RPMI8226 (cell line): ENCODE data around the gene ZBTB7C.

Source experiments
- DNase-seq: peaks from one replicate; pipeline ENCODE4 v3.0.0-alpha.2; 2015

ZBTB7C gene

DNA sequence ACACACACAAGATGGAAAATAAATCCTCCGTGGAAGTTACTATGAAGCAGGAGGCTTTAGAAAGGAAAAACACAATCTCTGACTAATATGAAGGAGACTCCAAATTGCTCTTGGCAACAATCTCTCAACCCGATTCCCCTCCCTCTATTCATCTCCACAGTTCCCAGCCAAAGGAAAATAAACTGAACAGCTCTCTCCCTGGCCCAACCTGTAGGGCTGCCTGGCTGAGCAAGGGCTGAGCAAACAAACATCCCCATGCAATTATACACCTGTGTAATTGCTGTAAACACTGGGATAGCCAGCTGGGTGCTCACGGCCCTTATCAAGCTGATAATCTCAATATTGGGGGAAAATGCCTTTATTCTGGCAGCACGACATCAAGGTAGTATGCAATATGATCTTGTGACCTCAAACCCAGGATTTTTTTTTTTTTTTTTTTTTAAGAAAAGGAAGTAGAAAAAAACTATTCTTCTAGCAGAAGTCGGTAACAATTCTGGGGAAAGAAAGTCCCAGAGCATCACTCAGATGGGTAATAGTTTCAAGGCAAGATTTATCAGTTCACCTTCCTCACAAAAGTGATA, 275.4 kb downstream of the ZBTB7C start:
- no peak for DNase-seq

DNA sequence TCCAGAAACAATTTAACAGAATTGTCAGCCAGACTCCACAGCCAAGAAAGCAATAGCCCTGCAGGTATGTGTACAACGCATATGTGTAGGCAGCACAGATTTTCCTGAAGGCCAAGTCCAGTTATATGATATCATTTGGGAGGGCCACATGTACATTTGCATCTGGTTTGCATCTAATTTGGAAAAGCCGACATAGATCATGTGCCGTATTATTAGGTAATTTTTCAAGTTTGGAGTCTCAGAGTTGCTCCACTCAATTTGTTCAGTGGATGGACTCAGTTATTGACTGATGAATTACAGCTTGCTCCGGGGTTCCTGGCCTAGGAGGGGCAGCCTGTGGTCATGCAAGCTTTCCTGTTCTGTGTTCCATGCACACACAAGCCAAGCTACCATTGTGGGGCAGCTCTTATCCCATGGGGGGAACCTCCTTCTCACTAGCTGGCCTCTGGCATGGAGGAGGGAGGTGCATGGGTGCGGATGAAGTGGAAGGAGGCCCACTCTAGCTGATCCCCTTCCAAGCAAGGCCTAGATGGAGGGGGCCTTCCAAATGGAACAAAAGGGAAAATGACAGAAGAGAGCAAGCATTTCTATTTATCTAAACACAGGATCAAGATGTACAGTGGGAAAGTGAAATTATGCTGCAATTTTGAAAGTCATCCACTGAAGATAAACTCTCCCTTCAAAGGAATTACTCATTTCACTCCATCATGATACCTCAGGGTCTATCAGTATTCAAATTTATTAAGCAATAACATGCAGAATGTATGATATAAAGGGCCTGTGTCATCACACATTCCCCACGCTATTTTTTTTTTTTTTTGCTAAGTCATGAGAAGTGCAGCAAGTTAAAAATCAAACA, 276.2 kb downstream of the ZBTB7C start:
- no peak for DNase-seq

DNA sequence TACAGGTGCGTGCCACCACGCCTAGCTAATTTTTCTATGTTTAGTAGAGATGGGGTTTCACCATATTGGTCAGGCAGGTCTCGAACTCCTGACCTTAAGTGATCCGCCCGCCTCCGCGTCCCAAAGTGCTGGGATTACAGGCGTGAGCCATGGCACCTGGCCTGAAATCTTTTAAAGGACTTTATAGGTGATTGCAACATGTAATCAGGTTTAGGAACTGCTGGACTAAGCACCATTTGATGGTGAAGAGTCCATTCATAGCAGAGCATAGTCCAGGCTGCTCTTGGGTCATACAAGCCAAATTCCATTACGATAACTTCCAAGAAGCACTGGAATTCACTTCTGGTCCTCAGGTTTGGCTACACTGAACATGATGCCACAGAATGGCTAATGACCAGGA, 278.1 kb downstream of the ZBTB7C start:
- DNase-seq: no peak

DNA sequence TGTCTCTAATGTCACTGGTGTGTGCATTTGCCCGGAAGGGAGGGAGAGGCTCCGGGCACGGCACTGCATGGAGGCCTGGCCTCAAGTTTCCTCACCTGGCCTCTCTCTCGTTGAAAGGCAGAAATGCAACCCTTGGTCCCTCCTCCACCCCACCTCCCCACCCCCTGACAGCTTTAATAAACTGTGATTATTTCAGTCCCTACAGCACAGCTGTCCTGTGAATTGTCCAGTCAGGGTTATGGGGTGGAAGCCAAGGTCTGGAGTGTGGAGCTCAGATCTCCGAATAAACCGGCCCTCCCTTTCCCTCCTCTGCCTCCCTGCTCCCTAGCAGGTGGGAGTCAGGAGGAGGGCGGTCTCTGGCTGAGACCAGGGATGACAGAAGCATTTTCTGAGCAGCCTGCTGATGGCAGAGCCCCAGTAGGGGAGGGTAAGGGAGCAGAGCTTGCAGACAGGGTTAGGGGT, 279.5 kb downstream of the ZBTB7C start:
- DNase-seq: peak; percentile 62

DNA sequence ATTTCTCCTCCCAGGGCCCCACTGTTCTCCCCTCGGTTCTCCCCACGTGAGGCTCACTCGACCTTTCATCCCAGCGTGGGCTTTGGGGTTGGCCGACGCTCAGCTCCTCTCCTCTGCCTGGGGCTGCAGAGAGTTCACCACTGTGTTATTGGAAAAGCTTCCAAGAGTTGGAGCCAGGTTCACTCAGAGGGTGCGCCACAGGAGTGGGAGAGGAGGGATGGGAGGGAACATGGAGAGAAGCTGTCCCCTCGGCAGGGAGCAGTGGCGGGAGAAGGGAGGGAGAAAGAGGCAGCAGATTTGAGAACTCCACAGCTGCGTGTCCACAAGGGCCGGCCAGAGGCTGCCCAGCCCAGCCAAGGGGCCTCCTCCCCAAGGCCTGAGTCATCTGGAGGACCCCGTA, 281.6 kb downstream of the ZBTB7C start:
- DNase-seq: no peak

DNA sequence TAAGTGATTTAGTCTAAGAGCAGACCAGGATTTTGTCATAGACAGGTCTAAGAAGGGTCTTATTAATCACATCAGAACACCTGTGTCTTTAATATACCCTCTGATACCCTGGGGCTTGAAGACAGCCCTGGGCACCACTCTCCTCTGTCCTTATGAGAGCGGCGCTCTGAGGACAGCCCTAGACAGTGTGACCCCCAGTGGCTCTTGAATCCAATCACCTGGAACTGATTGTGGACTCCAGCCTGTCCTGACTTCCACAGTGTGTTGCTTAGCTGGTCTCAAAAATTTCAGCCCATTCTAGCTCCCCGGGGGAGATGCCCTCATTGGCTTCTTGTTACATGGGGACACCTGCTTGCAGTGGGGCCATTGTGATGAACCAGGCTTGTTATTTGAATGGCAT, 282.9 kb downstream of the ZBTB7C start:
- no peak for DNase-seq

DNA sequence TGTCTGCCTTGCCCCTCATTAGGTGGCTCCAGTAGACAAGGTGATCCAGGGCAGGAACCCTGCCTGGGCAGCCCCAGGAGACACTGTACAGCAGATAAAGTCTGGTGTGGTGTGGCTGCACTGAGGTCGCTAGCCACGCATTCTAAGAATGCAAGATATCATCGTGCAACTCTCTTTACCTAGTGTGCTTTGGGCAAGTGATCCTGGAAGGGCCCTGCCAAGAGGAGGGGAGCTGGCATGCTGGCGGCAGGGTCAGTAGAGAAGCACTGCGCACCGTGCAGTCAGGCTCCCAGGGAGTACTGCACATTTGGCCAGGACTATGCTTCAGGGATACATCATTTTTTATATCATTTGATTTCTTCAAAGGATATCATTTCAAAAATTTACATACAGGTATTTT, 283.5 kb downstream of the ZBTB7C start:
- no peak for DNase-seq

DNA sequence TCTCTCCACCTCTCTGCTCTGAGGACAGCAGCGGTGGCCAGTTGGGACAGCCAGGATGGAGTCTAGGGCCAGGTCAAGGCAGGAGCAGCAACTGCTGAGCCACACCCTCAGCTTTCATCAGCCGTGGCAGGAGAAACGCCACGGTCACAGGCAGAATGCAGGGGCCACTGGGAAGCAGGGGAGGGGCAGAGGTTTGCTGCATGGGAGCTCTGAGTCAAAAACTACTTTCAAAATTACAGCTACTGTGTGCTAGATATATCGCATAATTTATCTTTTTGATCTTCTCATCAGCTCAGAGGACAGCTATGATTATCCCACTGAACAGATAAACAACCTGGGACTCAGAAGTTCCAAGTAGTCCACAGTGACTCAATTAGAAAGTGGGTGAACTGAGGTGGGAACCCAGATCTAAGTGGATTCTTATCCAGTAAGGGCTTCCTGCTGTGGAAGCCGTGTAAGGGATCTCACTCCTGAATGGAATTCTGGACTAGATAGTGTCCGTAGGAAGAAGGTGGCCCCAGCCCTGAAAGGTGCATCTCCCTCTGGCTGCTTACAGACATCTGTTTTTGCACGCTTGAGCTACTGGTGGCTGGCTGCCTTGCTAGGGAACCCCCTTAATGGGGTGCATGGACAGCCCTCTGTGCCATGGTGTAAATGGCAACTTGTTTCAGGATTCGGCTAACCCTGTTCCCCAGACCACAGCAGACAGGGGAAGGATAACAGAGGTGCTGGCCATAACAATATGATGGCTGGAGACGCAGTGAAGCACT, 284.1 kb downstream of the ZBTB7C start:
- no peak for DNase-seq

DNA sequence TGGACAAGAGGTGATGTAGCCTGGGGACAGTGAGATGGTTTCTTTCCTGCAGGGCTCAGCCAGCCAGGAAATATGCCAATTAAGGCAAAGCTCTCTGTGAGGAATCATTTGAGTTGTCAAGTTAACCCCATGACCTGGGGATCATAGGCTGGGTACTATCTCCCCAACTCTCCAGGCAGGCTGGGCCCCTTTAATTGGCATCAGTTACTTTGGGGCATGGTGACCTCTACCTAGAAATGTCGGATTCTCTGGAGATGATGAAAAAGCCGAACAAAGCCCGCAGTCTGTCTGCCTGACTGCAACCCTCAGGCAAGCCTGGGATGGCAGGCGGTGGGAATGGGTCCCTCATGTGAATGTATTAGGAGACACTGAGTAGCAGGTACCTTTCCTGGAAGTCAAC, 285.2 kb downstream of the ZBTB7C start:
- no peak for DNase-seq

DNA sequence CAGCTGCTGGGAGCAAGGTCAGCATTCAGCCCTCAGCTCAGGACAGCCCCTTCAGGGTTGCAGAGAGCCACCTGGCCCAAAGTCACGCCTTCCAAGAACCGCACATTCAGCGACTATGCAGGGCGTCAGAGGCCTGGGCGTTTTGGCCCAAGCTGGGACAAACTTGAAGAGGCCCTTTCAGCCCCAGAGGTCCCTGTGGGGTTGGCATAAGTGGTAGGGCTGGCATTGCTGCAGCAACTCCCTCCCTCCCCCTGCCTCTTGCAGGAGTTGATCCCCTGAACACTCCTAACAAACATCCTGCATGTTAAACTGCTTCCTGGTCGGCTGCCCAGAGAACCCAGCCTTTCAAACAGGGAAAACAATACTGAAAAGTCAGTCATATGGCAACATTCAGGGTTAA, 285.9 kb downstream of the ZBTB7C start:
- DNase-seq: peak; percentile 86

DNA sequence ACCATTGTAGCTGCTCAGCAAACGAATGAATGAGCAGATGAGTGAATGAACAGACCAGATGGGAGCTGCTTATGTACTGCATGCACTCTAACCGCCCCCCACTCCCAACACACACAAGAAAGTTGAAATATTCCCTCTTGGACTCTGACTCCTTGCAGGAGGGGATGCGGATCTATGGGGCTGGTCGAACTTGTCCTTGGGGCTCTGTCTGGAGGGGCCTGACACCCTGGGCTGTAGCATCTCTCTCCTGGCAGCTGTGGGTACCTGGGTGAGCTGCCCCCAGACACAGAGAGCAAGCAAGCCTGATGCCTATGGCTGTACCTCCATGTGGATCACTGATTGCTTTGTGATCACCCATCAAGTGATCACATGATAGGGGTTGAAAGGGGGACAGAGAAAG, 286.4 kb downstream of the ZBTB7C start:
- DNase-seq: no peak

DNA sequence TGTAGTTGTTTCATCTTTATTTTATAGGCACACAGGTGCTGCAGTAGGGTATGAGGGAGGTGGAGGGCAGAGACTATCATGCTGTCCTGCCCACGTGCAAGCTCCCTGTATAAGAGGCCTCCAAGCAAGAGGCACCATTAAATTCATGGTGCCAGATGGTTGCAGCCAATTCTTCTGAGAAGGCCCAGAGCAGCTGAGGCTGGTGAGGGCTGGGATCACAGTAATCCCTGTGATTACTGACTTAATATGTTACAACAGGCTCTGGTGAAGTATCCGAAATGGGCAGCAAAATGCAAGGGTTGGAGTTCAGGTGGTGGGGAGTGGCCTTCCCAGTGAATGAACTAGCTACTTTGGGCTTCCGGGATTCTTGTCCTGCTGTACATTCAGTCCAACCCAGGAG, 286.8 kb downstream of the ZBTB7C start:
- no peak for DNase-seq

DNA sequence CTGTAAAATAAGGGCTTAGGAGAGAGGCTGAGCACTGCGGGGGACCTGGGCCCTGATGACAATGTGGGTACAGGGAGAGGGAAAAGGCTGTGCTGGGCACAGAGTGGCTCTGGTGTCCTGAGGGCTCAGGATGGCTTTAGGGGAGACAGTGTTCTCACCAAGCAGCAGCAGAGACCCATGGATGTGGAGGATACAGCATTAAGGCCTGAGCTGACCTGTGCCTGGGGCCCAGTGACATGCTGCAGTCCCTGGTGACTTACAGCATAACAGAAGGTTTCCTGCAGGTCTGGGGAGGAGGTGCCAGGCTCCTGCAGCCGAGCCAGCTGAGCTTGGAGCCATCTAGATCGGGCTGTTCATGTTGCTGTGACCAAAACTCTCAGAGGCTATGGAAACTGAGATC, 287.4 kb downstream of the ZBTB7C start:
- no peak for DNase-seq

DNA sequence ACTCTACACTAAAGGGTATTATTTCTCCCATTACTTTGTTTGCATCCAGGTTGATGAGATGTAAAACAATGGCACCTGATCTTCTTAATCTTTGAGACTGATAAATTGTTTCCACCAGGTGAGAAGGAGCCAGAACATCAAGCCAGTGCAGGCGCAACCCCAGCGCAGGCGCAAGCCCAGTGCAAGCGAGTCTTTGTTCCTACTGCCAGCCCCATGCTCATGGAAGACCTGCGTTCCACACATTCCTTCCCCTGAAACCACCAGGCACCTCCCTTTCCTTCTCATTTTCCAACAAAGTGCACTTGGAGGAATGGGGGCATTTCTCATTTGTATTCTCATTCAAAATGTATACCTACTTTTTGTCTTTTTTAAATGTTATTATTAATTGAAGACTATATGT, 290.0 kb downstream of the ZBTB7C start:
- no peak for DNase-seq

DNA sequence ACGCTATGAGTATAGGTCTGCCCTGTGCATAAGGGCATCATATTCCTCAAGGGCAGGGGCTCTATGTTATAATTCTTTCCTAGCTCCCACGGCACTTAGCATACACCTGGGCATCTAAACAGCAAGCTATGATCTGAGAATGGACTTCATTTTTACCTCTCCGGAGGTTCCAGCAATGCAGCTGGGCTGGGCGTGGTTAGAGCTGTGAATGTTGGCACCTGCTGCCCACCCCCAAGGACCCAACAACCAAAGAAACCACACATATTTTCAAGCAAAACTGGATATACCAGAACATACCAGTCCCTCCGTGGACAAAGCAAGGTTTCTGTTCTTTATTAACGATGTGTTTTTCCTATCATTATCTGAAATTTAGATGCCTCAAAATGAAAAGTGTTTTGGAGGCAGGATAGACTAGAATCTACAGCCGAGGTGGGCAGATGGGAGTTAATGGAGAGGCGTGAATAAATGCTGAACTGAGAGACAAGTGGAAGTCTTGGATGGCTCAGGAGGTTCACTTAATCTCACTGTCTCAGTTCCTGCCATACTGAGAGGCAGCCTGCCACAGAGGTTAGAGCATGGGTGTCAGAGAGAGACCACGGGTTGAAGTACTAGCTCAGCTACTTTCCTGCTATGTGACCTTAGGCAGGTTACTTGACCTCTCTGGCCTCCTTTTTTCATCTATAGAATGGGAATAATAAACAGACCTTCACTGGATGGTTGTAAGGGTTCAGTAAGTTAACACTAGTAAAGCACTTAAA, 292.1 kb downstream of the ZBTB7C start:
- DNase-seq: peak; percentile 79

DNA sequence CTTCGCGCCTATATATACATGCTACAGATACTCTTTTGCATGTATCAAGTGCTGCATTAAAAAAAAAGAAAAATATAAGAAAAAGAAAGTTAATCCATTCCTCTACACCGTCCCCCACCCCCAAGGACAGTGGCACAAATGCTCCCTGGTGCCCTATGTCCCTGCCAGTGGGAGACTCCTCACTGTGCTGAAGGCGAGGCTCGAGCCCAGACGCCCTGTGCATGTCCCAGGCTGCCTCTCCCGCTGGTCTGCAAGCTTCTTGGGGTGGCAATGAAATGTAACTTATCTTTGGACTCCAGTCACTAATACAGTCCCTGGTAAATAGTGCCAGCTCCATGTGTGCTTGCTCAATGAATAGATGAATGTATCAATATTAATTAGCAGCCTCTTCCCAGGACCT, 293.2 kb downstream of the ZBTB7C start:
- no peak for DNase-seq

DNA sequence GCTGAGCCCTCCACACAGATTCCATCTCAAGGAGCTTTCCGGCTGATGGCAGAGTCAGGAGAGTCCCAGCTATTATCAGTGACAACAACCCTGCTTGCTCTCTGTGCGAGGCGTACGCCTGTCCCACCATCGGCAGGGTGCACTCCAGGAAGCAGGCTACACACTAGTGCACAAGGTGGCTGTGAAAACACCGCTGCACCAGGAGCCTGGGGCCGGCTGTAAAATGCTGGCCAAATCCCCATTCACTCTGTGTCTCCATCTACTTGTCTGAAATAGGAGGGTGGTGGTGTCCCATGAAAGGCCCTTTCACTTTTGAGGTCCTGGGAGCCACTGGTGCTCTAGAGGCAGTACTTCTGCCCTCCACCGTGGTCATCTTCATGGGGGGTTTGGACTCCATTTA, 295.5 kb downstream of the ZBTB7C start:
- no peak for DNase-seq

DNA sequence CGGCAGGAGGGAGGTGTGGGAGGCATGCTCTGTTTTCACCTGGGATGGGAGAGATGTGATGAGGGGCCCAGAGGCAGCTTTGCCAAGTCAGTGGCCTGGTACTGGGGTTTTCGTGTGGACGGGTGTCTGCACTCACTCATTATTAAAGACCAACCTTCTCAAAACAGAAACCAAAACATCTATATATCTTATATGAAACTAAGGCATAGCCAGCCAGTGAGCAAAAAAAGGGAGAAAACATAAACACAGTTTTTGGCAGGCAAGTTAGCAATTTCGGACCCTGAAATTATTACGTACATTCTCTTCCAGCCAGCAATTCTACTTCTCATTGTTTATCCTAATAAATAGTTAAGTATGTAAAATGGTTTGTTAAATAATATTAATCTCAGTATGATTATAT, 297.6 kb downstream of the ZBTB7C start:
- DNase-seq: peak; percentile 37

DNA sequence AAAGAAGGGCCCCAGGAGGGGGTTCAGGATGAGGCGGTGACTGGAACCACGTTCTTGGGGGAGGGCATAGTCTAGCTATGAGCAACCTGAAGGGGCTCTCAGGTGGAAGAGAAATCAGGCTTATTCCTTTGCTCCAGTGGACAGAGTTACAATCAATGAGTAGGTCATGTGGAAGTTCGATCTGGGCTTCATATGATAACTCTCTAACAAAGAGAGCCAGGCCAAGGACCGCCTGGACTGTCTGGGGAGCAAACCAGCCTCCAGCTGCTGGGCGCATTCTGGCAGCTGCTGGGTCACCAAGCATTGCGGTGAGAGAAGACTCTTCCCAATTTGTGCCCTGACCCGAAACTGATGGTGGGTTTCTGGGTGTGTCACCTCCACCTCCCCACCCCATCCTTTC, 298.4 kb downstream of the ZBTB7C start:
- no peak for DNase-seq

DNA sequence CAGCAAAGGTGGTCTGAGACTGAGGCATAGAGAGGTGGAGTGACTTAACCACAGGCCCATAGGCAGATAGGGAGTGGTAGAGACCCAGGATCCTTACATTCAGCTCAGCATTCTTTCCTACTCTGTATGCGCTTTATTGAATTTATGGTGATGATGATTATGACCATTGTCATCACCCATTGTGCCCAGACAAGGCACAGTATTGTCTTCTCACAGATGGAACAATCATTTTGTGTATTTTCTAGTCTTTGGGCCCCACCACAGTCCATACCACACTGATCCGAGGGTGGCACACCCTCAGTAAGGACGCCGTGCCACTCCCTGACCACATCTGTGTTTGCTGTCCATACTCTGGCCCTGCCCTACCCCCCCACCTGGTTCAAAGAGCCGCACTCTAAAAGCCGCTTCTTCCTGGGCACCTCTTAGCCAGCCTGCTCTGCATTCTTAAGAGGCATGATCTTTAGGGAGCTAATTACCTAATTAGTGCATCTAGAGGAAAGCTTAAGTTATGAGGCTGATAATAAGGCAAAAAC, 299.2 kb downstream of the ZBTB7C start:
- no peak for DNase-seq

DNA sequence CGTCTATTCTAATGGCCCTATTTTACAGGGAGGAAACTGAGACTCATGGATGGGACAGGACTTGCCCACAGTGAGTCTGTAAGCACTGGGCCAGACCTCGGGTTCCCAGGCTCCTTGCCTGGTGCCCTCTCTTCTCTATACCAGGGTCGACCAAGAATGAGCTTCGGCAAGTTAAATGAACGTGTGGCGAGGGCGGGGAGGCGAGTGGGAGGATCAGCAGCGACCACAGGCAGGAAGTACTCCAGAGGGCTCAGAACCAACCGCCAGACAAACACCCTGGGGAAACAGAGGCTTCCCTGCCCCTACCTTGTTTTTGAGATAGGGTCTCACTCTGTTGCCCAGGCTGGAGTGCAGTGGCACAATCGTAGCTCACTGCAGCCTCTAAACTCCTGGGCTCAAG, 301.0 kb downstream of the ZBTB7C start:
- DNase-seq: no peak

DNA sequence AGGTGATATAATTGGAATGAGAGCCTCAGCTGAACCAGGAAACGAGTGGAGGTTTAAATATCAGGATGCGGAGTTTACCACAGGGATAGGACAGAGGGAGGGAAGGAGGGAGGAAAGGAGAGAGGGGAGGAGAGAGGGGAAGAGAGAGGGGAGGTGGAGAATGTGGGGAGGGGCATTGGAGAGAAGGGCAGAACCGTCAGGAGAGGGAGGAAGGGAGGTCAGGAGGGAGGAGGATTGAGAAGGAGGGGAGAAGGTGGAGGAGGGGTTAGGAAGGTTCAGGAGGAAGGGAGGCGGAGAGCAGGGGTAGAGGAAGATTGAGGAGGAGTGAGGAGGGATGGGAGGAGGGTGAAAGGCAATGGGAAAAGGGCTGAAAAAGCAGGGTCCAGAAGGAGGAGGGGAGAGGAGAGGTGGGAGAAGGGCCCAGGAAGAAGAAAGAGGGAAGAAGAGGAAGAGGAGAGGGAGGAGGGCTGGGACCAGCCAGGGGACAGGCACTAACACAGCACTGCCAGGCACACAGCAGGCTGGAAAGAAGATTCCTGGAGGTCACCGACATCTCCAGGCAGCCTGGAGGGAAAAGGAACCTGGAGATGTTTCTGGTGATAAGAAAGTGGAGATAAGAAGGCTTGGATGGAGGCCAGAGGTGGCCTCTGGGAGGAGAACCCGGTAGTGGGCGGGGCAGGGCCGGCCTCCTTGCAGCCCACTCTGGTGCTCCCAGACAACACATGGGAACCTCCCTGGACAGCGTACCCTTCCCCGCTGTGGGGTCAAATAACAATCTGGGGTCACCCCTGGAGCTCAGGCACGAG, 302.0 kb downstream of the ZBTB7C start:
- no peak for DNase-seq
